Measurements from ENCODE around the gene ABR. TPM values are rescaled to one million over a fixed set of nuclear protein-coding genes. Genes with fewer than 3 reads are reported as not detected.

Gene ABR
- total and polyA plus RNA-seq, 2 of the 13 experiments (the other 11 are each of a cell fraction or from before 2014, with no cell fraction given): 12.4 to 40.4 TPM

- peak; percentile 88 for TF ChIP-seq HOXD1 (CRISPR knock-in tag; IDR thresholded peaks at IDR 0.05)
- TF ChIP-seq HBP1 (CRISPR knock-in tag; IDR thresholded peaks at IDR 0.05; ENCODE audit: low read depth): no peak; the same call in none of the 2 replicates
- no peak for TF ChIP-seq TERF1 (CRISPR knock-in tag; IDR thresholded peaks at IDR 0.05)
- TF ChIP-seq PRPF4 (IDR thresholded peaks at IDR 0.05; ENCODE audit: low read depth, low read length, poor library complexity, severe bottlenecking): no peak
- TF ChIP-seq ZBTB25 (CRISPR knock-in tag; IDR thresholded peaks at IDR 0.05): peak; percentile 82; the same call in 1 of the 2 replicates
- TF ChIP-seq TCF7L2 (IDR thresholded peaks at IDR 0.05; ENCODE audit: low read depth, low read length): no peak
- peak; percentile 92 for TF ChIP-seq ZNF20 (CRISPR knock-in tag; IDR thresholded peaks at IDR 0.05)
- TF ChIP-seq ZNF574 (CRISPR knock-in tag; IDR thresholded peaks at IDR 0.05): peak; percentile 94
- TF ChIP-seq POLR2AphosphoS5 (IDR thresholded peaks at IDR 0.05; ENCODE audit: low read depth, low read length): peak; percentile 85
- peak; percentile 51 for TF ChIP-seq HNRNPK (IDR thresholded peaks at IDR 0.05; ENCODE audit: low read depth, low read length, poor library complexity, severe bottlenecking)
- TF ChIP-seq ZNF710 (CRISPR knock-in tag; IDR thresholded peaks at IDR 0.05; ENCODE audit: borderline replicate concordance): peak; percentile 53; the same call in 1 of the 2 replicates
- TF ChIP-seq SMC3 (IDR thresholded peaks at IDR 0.05; ENCODE audit: low read length): peak; percentile 45; the same call in 1 of the 2 replicates
- peak; percentile 63; the same call in 1 of the 2 replicates for TF ChIP-seq ZNF205 (CRISPR knock-in tag; IDR thresholded peaks at IDR 0.05)
- no peak for TF ChIP-seq RBM22 (optimal IDR thresholded peaks at IDR 0.05; ENCODE audit: low read length)
- TF ChIP-seq ZNF143 (CRISPR knock-in tag; IDR thresholded peaks at IDR 0.05): peak; percentile 95
- TF ChIP-seq SOX5 (CRISPR knock-in tag; IDR thresholded peaks at IDR 0.05; ENCODE audit: borderline replicate concordance): peak; percentile 62
- peak; percentile 57; the same call in 1 of the 2 replicates for TF ChIP-seq E2F2 (CRISPR knock-in tag; IDR thresholded peaks at IDR 0.05; ENCODE audit: borderline replicate concordance)
- TF ChIP-seq NCOA2 (CRISPR knock-in tag; IDR thresholded peaks at IDR 0.05): peak; percentile 31
- peak; percentile 76; the same call in 1 of the 2 replicates for TF ChIP-seq ZSCAN29 (CRISPR knock-in tag; conservative IDR thresholded peaks at IDR 0.05)
Measured at GRCh38 chr17:996554-997344, 183.0 kb downstream of the ABR start, which contains the start of gene TIMM22 (continued).
